GM12801 (cell line): ENCODE results near the gene FLOT2.

Experiments used
- TF ChIP-seq, protein P1 (sequence below): IDR thresholded peaks from one replicate; pipeline ENCODE4 v1.5.1; 2011; ENCODE audit warnings: control low read depth; ENCODE audit not compliant: insufficient read length; ENCODE audit errors: extremely low read depth

Gene FLOT2

DNA sequence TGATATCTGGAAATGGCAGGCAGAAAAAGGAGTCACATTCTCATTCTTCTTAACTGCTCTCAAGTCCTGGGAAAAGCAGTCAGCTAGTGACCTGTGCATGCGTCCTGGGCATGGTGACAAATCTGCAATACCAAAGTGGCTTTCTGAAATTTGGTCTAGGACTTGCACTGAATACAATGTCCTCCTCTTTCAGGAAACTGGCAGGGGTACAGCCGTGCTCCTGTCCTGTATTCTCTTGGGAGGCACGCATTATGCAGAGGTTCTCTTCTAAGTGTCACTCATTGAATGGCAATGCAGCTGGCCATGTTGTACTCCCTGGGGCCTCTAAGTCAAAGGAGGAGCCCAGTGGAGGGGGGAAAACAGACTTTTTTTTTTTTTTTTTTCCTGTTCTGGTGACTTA, 43.1 kb upstream of the FLOT2 start:
- TF ChIP-seq, protein P1, sequence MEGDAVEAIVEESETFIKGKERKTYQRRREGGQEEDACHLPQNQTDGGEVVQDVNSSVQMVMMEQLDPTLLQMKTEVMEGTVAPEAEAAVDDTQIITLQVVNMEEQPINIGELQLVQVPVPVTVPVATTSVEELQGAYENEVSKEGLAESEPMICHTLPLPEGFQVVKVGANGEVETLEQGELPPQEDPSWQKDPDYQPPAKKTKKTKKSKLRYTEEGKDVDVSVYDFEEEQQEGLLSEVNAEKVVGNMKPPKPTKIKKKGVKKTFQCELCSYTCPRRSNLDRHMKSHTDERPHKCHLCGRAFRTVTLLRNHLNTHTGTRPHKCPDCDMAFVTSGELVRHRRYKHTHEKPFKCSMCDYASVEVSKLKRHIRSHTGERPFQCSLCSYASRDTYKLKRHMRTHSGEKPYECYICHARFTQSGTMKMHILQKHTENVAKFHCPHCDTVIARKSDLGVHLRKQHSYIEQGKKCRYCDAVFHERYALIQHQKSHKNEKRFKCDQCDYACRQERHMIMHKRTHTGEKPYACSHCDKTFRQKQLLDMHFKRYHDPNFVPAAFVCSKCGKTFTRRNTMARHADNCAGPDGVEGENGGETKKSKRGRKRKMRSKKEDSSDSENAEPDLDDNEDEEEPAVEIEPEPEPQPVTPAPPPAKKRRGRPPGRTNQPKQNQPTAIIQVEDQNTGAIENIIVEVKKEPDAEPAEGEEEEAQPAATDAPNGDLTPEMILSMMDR, result no peak

DNA sequence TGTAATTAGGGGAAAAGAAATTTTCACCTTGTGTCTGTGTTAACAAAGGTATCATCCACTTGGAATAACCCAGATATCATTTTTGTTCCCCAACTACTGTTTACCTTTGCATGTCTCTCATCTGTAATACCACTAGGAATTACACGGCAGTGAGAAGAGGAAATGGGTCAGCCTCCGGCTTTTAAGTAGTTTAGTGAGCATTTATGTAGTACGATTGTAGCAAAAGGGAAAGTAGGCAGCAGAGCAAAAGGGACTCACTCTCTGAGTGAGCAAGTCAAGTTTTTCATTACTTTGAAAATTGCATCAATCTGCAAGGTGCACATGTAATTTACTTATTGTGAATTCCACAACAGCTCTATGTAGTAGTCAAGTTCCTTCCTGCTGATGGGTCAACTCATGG, 42.6 kb upstream of the FLOT2 start:
- TF ChIP-seq, protein P1, result no peak

DNA sequence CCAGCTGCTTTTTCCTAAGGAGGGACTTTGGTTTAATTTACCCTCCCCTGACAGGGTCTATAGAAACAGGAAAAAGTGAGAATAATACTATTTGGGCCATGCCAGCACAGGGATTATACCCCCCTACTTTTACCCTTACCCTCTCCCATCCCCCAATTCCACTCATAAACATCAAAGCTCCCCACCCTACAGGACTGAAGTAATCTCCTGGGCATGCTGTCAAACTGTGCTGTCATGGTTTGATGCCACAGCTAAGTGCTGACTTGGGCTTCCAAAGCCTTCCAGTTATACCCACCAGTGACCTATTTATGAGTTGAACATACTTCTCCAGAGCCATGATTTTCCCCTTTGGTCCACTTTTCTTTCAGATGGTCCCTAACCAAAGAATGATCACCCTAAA, 41.0 kb upstream of the FLOT2 start:
- TF ChIP-seq, protein P1, result no peak

DNA sequence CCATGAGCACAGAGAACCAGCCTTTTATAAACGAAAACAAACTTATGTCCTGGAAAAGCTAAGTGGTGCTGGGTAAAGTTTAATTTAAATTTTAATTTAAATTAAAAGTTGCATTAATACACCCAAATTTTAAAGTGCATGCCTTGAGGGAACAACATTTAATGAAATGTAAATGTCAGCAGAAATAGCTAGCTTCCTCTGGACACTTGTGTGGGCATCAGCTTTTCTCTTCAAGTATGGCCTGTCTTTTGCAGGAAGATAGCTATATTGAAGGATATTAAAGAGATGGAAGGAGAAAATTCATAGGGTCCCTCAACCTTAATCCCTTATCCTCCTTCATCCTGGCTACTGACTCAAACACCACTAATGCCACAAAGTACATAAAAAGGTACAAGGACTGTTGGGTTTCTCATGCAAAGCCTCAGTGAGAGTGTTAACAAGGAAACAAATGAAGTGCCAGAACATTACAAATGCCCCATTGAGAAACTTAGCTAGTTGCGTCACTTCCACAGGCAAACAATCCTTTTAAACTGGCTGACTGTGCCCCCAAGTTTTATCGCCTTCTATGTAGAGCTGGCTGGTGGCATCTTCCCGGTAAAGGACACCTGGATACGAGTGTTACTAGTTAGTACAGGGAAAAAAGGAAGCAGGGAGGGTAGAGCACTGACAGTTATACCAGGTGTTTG, 39.7 kb upstream of the FLOT2 start:
- TF ChIP-seq, protein P1, result no peak

DNA sequence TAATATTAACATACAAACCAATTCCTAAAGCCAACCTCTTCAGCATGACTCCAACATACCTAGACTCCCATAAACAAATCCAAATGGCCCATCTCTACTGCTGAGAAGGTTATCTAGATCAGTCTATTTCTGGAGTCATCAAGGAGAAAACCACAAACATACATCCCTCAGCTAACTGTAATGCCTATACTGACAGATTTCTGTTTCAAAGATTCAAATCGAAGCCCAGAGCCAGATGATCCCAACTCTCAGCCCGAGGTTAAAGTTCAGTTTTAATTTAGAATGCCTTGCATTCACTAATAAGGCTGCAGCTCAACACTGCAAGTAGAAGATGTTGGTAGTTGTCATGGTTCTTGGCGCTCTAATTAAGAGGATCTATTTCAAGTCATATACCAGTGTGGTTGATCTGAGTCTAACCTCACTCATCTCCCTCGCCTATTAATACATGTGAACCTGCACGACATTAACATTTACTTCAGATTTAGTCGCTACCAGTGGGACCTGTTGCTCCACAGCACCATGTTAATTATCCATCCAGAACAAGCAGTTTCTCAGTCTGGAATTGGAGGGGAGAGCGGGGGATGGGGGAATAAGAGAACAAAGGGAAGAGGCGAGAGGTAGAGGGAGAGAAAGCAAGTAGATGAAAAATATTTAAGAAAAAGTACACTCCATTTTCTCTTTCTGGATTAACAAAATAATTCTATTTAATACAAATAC, 38.4 kb upstream of the FLOT2 start:
- TF ChIP-seq, protein P1, result no peak

DNA sequence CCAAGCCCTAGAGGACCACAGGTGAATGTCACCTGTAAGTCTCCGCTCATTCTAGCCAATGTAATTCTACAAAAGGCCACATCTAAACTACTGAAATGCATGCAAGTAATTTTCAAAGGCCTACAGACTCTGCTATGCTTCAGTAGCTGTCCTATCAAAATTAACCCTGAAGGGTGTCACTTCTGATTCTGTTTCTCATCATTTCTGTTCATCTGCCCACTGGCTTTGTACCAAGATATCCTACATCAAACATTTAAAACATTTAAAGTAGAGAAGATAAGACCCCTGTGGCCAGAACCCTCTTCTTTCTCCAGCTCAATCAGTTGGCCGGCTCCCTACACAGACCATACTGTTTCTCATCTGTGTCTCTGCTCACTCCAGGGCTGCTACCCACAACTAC, 32.3 kb upstream of the FLOT2 start:
- TF ChIP-seq, protein P1, result no peak

DNA sequence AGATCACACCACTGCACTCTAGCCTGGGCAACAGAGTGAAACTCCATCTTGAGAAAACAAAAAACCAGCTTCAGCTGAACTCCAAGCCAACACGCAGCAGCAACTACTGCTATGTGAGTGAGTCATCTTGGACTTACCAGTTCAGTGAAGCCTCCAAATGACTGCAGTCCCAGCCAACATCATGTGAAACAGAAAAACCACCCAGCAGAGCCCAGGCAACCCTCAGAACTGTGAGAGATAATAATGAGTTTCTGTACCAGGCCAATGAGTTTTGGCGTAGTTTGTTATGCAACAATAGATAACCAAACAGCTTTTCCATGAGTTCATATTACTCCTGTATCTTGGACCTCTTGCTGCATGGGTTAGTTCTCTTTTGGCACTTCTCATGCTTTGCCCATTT, 30.5 kb upstream of the FLOT2 start:
- TF ChIP-seq, protein P1, result no peak
